NCI-H460 (cell line): ENCODE results near the gene ADAT3. TPM values are rescaled to one million over a fixed set of nuclear protein-coding genes. Genes with fewer than 3 reads are reported as not detected.
A peak's percentile ranks its signal among the peaks of the same experiment; 100 is the strongest.
"Not testable (repeated sequence)": the region's sequence is repeated elsewhere in the genome, so short reads cannot be mapped to it uniquely, and the experiment has no call there.

ENCODE experiments used
- DNase-seq: peaks from one replicate; pipeline ENCODE4 v3.0.0-alpha.2; 2016; ENCODE audit warnings: low read depth; ENCODE audit errors: extremely low read depth
- total RNA-seq: library from RNA; depleted of rRNA; stranded (reverse); fragments of >200 nt; shearing (Covaris generic); gene quantifications from 2 replicates; pipeline ENCODE4 v1.2.3, GENCODE V29; 2014

ADAT3 gene
- total RNA-seq, 1 experiment from 2014 or later = 2.1 TPM

GRCh38 chr19:1882089-1882785 lies 23.0 kb upstream of the ADAT3 start:
- no peak for DNase-seq

GRCh38 chr19:1882786-1883692 lies 22.2 kb upstream of the ADAT3 start:
- DNase-seq = no peak

- no peak for DNase-seq
These were observed 21.4 kb upstream of the ADAT3 start for GRCh38 chr19:1883784-1884183.

- no peak for DNase-seq
These were observed 20.9 kb upstream of the ADAT3 start for GRCh38 chr19:1884291-1884718.

- no peak for DNase-seq
These were observed 20.4 kb upstream of the ADAT3 start for GRCh38 chr19:1884719-1885334.

GRCh38 chr19:1885398-1886119 lies 19.6 kb upstream of the ADAT3 start, which contains the start of gene ABHD17A:
Gene ABHD17A (minus strand): TSS chr19:1885496. CDS start chr19:1881566, 3,930 bp downstream.
- DNase-seq = peak; percentile 84

- DNase-seq = not testable (repeated sequence)
These were observed 18.8 kb upstream of the ADAT3 start for GRCh38 chr19:1886360-1886759.

GRCh38 chr19:1888385-1888784 lies 16.8 kb upstream of the ADAT3 start:
- no peak for DNase-seq

GRCh38 chr19:1889907-1890306 lies 15.3 kb upstream of the ADAT3 start:
- DNase-seq = no peak

GRCh38 chr19:1893791-1894190 lies 11.4 kb upstream of the ADAT3 start:
- DNase-seq = no peak

GRCh38 chr19:1896508-1896907 lies 8.7 kb upstream of the ADAT3 start:
- DNase-seq = no peak

- no peak for DNase-seq
These were observed 3.2 kb upstream of the ADAT3 start for GRCh38 chr19:1901940-1902404.

- no peak for DNase-seq
These were observed 2.3 kb upstream of the ADAT3 start for GRCh38 chr19:1902923-1903322.

GRCh38 chr19:1904860-1905109 lies 414 bp upstream of the ADAT3 start:
- DNase-seq = no peak

- DNase-seq = no peak
These were observed 720 bp downstream of the ADAT3 start for GRCh38 chr19:1905863-1906375.

- no peak for DNase-seq
These were observed 1.9 kb downstream of the ADAT3 start for GRCh38 chr19:1906985-1907562.

GRCh38 chr19:1907563-1908363 lies 2.6 kb downstream of the ADAT3 start:
- no peak for DNase-seq

- DNase-seq = no peak
These were observed 3.1 kb downstream of the ADAT3 start for GRCh38 chr19:1908364-1908678.

GRCh38 chr19:1909761-1910080 lies 4.5 kb downstream of the ADAT3 start:
- no peak for DNase-seq

GRCh38 chr19:1910177-1910576 lies 5.0 kb downstream of the ADAT3 start:
- no peak for DNase-seq
